GM21423 (cell line): ENCODE measurements around the gene MYL12B.
A peak's percentile ranks its signal among the peaks of the same experiment; 100 is the strongest.

Source experiments
- ATAC-seq: cut with Tn5 transposase; IDR thresholded peaks from one replicate; pipeline ENCODE4 v1.9.1; 2021; ENCODE audit warnings: mild to moderate bottlenecking, moderate library complexity; ENCODE audit not compliant: unreplicated experiment

The MYL12B gene

DNA sequence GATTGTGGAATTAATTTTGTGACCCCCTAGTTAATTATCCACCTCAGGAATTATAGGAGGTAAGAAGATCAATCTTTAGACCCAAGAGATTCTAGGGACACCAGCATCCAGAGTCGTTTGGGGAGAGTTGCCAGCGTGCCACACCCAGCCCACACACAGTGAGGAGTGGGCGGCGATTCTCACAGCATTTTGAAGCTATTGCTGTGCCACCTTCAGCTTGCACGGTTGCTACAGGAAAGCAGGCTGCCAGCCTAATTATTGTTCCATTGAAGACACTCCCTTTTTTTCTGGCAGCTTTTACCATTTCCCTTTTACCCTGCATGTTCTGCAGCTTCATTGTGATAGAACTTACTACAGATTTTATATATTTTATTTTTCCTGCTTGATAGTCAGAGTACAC, 27.5 kb upstream of the MYL12B start:
- no peak for ATAC-seq

DNA sequence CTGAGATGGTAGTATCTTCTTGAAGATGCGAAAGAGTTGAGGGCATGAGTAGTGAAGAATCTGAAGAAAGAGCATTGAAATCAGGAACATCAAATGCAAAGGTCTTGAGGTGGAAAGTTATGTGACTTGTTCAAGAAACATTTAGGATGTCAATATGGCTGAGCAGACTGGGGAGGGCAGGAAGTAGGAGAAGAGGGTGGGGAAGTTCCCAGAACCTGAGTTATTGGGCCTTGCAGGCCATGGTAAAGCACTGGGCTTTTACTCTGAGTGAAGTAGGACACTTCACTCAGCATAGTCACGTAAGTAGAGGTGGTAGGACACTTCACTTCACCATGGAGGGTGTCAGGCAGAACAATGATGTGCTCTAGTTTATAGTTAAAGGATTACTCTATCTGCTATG, 26.1 kb upstream of the MYL12B start:
- ATAC-seq, result no peak

DNA sequence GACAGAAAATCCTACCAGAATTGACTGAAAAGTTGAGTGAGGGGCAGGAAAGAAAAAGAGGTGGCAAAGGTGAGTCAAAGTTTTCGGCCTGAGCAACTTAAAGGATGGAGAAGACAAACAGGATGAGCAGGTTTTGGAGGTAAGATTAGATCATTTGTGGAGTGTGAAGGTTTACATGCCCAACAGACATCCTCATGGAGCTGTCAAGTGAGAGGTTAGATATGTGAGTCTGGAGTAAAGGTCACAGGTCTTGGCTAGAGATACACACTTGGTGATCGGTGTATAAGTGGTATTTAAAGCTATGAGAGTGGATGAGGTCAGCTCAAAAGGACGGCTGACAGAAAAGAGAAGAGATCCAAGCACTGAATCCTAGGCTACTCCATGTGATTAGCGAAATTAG, 25.5 kb upstream of the MYL12B start:
- no peak for ATAC-seq

DNA sequence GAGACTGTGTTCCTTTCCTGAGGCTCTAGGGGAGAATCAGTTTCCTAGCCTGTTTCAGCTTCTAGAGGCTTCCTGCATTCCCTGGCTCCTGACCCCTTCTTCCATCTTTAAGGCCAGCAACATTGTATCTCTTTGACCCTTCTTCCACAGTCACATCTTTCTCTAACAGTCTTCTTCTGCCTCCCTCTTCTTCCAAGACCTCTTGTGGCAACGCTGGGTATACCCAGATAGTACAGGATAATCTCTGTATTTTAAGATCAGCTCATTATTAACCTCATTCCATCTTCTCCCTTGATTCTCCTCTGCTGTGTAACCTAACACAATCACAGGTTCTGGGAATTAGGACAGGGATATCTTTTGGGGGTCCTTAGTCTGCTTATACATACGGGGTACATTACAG, 23.2 kb upstream of the MYL12B start:
- ATAC-seq, result no peak

DNA sequence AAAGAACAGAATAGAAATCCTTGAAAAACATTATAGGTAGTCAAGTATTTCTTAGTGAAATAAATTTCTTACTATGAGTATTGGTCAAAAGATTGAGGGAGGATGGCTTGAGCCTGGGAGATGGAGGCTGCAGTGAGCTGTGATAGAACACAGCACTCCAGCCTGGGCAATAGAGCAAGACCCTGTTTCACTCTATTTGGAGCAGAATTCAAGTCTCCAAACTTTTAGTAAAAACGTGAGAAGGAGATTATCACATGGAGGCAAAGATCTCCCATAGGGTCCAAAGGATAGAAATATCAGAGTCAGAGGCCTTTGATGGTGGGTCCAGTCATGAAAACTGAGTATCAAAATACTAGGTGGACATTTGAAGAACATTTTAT, 16.8 kb upstream of the MYL12B start:
- ATAC-seq, result no peak

DNA sequence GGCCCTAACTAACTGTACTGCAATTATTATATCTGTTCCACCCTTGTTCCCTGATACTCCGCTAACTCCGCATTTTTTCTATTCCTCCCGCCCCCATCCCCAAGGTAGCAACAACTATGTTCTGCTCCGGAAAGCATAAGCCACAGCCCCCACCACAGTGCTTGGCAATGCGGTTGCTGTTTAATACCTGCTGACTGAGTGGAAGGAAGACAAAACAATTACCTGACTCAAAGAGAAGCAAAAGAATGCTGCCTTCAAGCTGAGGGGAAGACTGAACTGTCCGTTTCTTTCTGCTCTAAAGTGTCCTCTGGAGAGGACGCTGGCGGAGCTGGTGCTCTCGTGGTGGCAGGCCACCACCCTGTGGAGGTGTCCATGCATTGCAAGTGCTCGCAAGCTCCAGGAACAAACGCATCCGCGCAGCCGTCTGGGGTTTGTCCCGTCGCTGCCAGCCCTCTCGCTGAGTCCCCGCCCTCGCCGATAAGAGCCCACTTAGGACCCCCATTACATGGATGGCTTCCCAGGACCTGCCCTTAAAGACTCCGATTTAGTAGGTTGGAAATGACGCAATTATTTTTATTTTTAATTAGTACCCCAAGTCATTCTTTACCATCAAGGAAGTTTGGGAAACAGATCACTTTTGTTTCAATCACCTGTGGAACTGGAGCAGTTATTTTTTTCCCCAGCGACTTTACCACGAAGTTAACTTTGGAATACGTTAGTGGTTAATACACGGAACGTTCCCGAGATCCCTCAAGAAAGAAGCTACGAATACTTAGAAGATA, 15.9 kb upstream of the MYL12B start:
- peak; percentile 42 for ATAC-seq

DNA sequence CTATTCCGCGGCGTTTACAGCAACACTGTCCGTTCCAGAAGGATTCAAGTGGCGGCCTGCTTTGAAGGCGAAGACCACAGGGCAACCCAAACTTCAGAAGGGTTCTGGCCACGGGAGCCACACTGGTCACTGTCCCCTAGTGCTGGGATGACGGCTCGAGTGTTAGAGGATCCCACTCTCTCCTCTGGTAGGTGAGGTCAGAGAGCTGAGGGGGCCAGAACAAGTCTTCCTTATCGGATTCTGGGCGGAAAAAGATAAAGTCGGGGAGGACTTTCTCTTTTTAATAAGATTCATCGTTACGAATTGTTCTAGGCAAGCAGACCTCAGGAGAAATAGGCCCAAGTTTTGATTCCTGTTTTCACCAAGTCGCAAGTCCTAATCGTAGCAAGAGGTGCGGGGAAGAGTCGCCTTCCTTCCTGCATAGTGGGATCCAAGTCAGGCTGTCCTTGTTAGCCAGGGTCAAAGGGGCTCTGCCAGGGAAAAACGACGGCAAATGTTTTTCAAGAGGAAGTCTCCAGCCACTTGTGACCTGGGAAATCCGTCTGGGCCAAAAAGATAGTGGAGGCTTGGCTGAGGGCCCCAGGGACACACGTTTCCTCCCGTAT, 15.2 kb upstream of the MYL12B start:
- no peak for ATAC-seq

DNA sequence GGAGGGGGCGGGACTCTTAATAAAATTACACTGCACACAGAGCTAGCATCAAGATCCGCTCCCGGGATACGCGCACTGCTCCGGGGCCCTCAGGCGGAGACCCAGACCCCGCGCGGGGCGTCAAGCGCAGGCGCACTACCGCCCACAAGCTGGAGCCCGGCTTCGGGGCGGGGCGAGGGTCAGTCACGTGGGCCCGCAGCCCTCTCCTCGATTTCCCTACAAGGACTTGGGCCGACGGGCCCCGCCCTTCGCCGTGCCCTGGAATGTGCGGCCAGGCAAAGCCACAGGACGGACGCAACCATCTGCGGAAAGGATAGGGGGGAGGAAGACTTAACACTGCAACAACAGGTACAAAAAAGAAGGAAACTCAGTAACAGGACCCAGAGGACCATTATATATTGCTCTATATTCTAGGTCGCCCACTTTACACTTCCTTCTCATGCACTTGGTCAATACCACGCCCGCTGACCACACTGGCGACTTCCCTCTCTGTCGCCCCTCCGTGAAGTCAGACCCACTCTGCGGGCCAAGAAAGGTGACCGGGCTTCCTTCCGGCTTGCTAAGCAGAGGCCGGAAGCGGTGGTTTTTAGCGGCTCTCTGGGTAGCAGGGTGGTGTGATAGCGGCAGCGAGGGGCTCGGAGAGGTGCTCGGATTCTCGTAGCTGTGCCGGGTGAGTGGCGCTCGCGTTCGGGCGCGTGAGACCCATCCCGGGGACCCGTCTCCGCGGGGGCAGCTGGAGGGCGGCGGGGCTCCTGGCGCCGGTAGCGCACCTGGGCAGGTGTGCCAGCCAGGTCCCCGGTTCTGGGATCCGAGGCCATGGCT, 14.5 kb upstream of the MYL12B start, which contains the start of gene MYL12A:
MYL12A (plus strand) TSS at position 562 of the 822 bp plus-strand sequence. CDS start 5,447 bp downstream, outside the sequence.
- ATAC-seq, result peak; percentile 83

DNA sequence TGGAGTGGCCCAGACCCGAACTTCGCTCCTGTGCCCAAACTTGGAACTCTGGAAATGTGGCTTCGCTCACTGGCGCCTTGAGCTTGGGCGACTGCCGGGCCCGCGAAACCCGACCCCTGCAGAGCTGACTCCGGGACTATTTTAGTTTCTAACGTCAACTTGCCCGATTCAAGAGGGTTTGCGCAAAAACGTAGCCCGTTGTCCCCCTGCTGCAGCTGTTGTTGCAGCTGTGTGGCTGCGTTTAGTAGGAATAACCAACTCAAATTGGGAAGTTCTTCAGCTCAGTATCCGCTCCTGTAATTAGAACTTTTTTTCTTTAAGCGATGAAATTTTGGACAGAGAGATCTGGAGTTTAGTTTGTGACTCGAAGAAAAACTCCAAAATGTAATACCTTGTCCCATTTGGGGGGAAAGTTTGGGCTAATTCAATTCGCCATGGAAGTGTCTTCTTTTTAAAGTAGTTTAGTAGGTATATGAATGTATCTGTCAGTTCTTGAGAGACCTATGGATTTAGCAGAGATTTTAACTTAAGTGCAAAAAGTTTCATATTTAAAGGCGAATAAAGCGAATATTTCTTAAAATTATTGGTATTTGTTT, 13.8 kb upstream of the MYL12B start:
- ATAC-seq, result no peak

DNA sequence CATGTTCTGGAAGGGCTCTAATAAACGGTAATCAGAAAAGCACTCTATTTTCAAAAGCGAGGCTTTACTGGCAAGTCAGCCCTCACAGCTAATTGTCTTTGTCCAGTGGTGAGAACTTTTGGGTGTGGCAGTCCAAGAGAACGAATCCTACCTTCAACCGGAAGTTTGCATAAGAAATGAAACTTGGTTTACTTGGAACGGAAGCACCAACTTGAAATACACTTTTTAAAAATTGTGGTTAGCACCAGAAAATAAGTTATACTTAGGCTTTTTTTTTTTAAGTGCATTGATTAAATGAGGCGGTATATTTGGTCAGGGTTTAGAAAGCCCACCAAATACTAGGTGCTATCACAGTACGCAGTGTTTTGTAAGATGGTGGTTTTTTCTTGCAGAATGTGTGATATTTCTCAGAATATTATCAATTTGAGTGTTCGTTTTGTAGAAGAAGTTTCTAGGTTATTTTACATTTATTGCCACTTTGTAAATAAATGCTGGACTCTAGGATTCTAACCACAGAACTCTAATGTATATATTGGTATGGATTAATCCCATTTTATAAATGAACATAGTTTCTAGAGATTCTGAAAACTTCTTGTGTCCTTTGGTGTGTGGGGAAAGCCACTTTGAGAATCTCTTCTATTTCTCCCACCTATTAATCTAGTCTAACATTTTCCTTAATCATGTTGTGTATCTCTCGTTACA, 13.1 kb upstream of the MYL12B start:
- no peak for ATAC-seq

DNA sequence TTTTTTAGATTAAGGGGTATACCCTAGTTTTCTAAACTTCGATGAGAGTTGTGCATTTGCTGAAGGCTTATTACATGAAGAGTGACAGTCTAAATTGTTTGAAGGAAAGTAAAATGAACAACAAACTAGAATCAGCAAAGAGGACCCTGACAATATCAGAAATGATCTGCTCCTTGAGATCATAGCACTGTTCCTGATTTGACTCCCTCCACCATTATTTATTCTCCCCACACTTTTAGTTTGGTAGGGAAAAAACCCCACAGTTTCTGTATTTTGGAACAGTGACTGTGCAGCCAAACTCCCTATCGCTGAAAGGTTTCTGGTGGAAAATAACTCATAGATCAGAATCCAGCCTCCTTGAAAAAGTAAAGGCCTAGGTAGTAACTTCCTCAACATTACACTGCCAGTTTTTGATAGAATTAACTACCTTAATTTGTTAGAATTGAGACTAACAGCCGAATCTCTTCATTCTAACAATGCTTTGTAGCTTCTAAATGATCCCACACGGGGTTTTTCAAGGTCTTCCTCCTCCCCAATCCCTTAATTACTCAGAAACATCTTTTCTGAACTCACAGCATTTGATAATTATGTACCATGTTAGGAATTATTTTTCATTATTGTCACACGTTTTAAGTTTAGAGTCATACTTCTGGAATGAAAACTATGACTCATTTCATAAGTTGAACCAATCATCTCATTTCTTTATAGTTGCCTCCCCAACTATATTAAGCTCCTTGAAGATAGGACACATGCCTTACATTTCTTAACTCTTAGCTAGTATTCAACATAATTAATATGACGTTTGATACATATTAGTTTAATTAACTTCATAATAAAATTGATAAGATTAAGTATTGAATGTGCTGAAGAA, 11.5 kb upstream of the MYL12B start:
- no peak for ATAC-seq

DNA sequence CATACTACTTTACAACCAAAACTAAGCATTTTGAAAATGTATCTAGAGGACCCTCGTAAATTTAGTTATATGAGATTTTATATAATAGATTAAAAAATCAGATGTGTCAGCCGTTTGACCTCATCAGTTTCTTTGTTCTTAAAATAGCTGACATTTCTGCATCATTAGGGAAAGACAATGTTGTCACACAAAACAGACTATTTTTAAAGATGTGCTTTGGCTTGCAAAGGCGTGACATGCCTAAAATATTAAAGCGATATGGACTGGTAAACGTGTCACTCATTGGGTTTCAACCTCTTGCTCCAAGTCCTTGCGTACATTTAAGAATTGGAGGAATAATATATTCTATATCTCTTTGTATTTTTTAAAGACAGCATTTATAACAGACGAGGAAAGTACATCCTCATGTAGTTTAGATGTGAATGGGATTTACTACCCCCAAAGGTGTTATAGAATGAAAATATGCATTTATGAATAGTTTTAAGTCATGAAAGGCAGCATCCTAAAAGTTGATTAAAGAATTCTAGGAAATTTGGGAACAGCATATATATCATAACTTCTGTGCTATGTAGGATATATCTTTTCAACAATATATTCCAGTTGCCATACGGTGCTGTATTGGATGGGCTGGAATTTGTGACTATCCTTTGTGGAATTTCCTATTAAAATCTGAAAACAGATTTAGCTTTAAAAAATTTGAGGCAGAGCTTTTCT, 10.5 kb upstream of the MYL12B start:
- no peak for ATAC-seq

DNA sequence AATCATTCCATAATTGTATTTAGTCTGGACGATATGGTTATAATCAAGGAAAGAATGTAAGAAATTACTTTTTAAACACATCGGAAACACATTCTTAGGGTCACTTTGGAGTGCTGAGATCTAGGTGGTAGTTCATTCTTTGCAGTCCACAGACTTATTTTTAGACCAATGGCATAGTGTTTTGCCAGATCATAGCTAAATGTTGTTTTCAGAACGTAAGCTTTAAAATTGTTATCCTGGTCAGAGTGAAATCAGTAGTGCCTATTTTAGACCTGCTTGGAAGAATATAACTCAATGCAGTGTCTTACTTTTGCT, 10.0 kb upstream of the MYL12B start:
- ATAC-seq, result no peak

DNA sequence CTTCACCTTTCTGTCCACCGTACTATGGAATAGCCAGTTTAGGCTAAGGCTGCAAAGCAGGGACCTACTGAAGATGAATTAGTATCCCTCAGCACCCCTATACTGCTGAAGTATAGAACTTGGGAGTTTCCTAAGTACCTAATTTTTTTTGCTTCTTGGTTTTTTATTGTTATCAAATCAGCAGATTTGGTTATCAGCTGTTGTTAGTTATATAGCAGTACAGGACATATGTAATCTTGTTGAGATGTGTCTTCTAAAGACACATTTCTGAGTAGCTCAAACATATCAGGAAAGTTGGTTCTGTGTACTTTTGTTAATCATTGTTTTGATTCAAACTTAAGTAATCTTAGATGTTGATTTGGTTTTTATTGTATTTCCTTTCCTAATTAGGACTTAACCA, 9.1 kb upstream of the MYL12B start:
- ATAC-seq, result no peak

DNA sequence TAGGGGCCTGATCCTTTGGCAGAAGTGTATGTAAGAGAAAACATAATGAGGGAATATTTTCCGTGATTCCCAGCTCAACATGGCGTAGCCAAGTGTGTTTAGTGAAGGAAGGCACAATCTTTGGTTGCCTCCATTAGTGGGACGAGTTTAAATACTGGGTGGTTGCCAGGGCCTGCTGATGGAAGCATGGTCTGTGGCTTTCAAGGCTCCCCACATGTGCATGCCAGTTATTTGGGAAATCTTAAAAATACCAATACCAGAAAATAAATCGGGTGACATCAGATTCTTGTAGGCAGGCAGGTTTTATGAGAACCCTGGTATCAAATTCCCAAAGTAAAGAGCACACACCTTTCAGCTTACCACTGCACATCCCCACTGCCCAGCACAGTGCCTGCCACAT, 7.2 kb upstream of the MYL12B start:
- no peak for ATAC-seq

DNA sequence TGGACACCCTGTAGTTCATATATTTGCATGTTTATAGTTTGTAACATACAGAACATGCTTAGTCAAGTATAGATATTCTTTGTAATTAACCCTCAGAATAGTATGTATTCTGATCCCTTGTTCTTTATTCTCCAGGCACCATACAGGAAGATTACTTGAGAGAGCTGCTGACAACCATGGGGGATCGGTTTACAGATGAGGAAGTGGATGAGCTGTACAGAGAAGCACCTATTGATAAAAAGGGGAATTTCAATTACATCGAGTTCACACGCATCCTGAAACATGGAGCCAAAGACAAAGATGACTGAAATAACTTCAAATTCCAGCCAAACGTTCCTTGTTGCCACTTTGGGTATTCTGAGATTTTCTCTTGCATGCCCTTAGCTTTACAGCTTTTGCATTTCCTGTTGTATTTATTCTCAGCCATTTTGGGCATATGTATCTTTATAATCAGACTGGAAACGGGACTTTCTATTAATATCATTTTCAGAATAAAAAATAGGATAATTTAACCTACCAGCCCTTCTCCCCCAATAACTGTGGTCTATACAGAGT, 6.2 kb upstream of the MYL12B start:
- ATAC-seq, result no peak

DNA sequence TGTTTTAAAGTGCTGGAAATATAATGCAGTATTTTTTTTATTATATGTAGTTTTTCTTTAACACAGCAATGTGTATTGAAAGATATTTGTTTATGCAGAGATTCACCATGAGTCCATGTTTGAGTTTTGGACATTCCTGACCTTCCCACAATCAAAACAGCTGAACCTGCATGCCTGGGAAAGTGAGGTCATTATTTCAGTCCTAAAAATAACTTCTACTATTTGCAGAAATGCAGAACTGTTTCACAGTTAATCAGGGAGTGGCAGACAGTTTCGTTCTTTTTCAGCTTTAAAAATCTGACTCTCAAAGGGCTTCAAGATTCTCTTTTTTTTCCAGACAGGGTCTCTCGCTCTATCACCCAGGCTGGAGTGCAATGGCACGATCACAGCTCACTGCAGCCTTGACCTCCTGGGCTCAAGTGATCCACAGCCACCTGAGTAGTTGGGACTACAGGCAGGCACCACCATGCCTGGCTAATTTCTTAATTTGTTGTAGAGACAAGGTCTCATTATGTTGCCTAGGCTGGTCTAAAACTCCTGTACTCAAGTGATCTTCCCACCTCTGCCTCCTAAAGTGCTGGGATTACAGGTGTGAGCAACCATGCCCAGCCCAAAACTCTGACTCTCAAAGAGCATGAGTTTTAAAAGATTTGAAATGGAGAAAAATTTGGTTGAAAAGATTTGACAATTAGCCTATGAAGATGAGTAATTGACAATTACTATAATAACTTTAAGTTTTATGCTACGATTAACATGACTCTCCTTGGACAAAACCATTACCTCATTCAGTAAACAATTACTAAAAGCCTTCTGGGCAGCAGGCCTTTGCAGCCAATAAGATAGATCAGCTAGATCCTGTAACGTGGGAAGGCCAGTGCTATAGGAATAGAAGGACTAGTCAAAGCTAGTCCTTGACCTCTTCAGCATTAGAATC, 5.0 kb upstream of the MYL12B start:
- ATAC-seq, result no peak

DNA sequence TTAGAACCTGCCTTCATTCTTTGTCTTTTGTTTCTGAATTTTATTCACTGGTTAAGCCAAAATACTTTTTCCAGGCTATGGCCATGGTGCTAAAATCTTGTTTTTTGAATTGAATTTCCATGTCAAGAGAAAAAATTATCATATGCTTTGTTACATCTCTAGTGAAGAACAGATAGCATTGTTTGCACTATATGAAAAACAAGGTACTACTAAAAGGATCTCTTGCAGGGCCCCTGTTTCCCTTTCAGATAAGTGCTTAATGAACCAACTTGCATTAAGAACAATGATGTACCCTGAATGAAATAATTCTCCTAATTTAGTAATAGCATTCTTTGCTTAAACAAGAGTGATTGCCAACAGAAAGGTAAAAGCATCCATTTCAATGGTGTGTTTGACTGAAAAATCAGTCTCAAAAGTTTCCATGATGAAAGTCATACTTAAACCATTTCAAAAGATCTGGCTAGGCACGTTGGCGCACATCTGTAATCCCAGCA, 4.3 kb upstream of the MYL12B start:
- no peak for ATAC-seq
